BJ (cell line): ENCODE measurements around the gene ZNF423. TPM values are rescaled to one million over a fixed set of nuclear protein-coding genes. Genes with fewer than 3 reads are reported as not detected.
"Not testable (repeated sequence)": the region's sequence is repeated elsewhere in the genome, so short reads cannot be mapped to it uniquely, and the experiment has no call there.

Experiments
- CTCF ChIA-PET: fragments of 350-600 bp; formaldehyde crosslinking; extraction: SDS; loops from one replicate; lab custom pipeline; 2021; ENCODE audit warnings: antibody characterized with exemption, inconsistent platforms; lab: Yijun Ruan, JAX
- POLR2A ChIA-PET: fragments of 300-600 bp; sonication (Branson Sonifier 250); formaldehyde crosslinking; extraction: SDS; loops from one replicate; lab custom pipeline; 2021; ENCODE audit warnings: antibody characterized with exemption; lab: Charles Lee
- DNase-seq: peaks from one replicate; pipeline ENCODE4 v3.0.0-alpha.2; 2011; ENCODE audit warnings: low read depth
- H3K27me3 ChIP-seq: 2 replicates; pipeline ENCODE4 v1.6.0; 2011; ENCODE audit warnings: low read length; ENCODE audit not compliant: control insufficient read depth, insufficient read depth
- H3K36me3 ChIP-seq: 2 replicates; pipeline ENCODE4 v1.5.1; 2011; ENCODE audit warnings: low read length; ENCODE audit not compliant: control insufficient read depth, insufficient read depth
- H3K4me3 ChIP-seq: 2 replicates; pipeline ENCODE4 v1.5.1; 2011; ENCODE audit warnings: low read depth, mild to moderate bottlenecking, control low read depth, low read length
- polyA plus RNA-seq: library from polyadenylated mRNA; depleted of rRNA; stranded (reverse); fragments of >200 nt; gene quantifications from 2 replicates; pipeline ENCODE4 v1.2.3, GENCODE V29; 2011
- TF ChIP-seq, protein P1 (sequence below): IDR thresholded peaks from 2 replicates; pipeline ENCODE4 v1.5.1; 2011; ENCODE audit warnings: low read depth, mild to moderate bottlenecking, control low read depth, inconsistent platforms, low read length, moderate library complexity; ENCODE audit not compliant: insufficient read depth

The ZNF423 gene
- polyA plus RNA-seq, 1 experiment: 0.22 TPM

- no peak for DNase-seq
- H3K36me3 ChIP-seq: no peaks in the 10 kb centered on the region
- H3K27me3 ChIP-seq: no peaks in the 10 kb centered on the region
- CTCF ChIA-PET: interaction anchor here (2.0 kb wide), 1 partner anchor 25 kb away, joined by 5 read pairs; no protein-coding TSS in a partner anchor
- H3K4me3 ChIP-seq: no peak overlapping the region
- TF ChIP-seq, protein P1, sequence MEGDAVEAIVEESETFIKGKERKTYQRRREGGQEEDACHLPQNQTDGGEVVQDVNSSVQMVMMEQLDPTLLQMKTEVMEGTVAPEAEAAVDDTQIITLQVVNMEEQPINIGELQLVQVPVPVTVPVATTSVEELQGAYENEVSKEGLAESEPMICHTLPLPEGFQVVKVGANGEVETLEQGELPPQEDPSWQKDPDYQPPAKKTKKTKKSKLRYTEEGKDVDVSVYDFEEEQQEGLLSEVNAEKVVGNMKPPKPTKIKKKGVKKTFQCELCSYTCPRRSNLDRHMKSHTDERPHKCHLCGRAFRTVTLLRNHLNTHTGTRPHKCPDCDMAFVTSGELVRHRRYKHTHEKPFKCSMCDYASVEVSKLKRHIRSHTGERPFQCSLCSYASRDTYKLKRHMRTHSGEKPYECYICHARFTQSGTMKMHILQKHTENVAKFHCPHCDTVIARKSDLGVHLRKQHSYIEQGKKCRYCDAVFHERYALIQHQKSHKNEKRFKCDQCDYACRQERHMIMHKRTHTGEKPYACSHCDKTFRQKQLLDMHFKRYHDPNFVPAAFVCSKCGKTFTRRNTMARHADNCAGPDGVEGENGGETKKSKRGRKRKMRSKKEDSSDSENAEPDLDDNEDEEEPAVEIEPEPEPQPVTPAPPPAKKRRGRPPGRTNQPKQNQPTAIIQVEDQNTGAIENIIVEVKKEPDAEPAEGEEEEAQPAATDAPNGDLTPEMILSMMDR: no peak
- POLR2A ChIA-PET: no interaction called here
These were observed 288.0 kb downstream of the ZNF423 start for GRCh38 chr16:49567950-49568349.

GRCh38 chr16:49566432-49566831 lies 289.5 kb downstream of the ZNF423 start:
- Histone ChIP-seq H3K36me3 (no peaks in the 10 kb centered on the region), H3K27me3 (no peaks in the 10 kb centered on the region), H3K4me3 (no peak overlapping the region)
- ChIA-PET CTCF (no interaction called here), POLR2A (no interaction called here)
- TF ChIP-seq, protein P1: no peak
- DNase-seq: no peak

- ChIA-PET POLR2A (no interaction called here), CTCF (interaction anchor here (0.6 kb wide), 1 partner anchor 764 kb away, joined by 3 read pairs; no protein-coding TSS in a partner anchor)
- H3K27me3 ChIP-seq: no peaks in the 10 kb centered on the region
- no peaks in the 10 kb centered on the region for H3K36me3 ChIP-seq
- TF ChIP-seq, protein P1: no peak
- H3K4me3 ChIP-seq: no peak overlapping the region
- DNase-seq: no peak
These were observed 291.2 kb downstream of the ZNF423 start for GRCh38 chr16:49564496-49565229.

- no peak for DNase-seq
- POLR2A ChIA-PET: no interaction called here
- CTCF ChIA-PET: no interaction called here
These were observed 292.2 kb downstream of the ZNF423 start for GRCh38 chr16:49563666-49564065.

DNA sequence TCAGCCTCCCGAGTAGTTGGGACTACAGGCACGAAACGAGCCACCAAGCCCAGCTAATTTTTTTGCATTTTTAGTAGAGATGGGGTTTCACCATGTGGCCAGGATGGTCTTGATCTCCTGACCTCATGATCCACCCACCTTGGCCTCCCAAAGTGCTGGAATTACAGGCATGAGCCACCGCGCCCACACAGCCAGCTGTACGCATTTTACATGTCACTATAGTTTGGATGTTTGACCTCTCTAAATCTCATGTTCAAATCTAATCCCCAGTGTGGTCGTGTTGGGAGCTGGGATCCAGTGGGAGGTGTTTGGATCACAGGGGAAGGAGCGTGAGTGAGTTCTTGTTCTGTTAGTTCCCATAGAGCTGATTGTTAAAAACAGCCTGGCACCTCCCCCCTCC lies 293.0 kb downstream of the ZNF423 start:
- H3K4me3 ChIP-seq, H3K27me3 ChIP-seq, POLR2A ChIA-PET, H3K36me3 ChIP-seq, DNase-seq: not testable (repeated sequence)
- CTCF ChIA-PET: interaction anchor here (0.6 kb wide), 1 partner anchor 190 kb away, joined by 3 read pairs; no protein-coding TSS in a partner anchor

More at GRCh38 chr16:49563666-49564065, 292.2 kb downstream of the ZNF423 start:
- Histone ChIP-seq H3K4me3 (no peak overlapping the region), H3K36me3 (no peaks in the 10 kb centered on the region), H3K27me3 (no peaks in the 10 kb centered on the region)
- TF ChIP-seq, protein P1: no peak
